ENCODE data around the gene OXSR1. TPM values are rescaled to one million over a fixed set of nuclear protein-coding genes. Genes with fewer than 3 reads are reported as not detected.

Gene OXSR1
- total and polyA plus RNA-seq, 7 donors, result 26.4 to 60.1 (median 47.4) TPM

GRCh38 chr3:38276917-38277630 lies 111.7 kb downstream of the OXSR1 start:
- Histone ChIP-seq H3K27me3 (ENCODE audit: insufficient read depth in 3 of 3, low read length in 2 of 3) (no peaks in the 10 kb centered on the region), H3K27ac (no peak overlapping the region), H3K4me3 (no peak overlapping the region), H3K36me3 (ENCODE audit: insufficient read depth in 1 of 2, low read depth in 1 of 2) (peaks cover 0 to 25% of the 10 kb centered on the region in 2 donors), H3K4me1 (no peaks in the 10 kb centered on the region), H3K9me3 (no peaks in the 10 kb centered on the region)
- no peak for DNase-seq
- 92 to 96% (median 94%) methylated on average over 13 of the region's 13 CpGs for WGBS, 3 donors
- intact Hi-C loops (cut with DNase I), result no loop called here
- TF ChIP-seq, protein P1, sequence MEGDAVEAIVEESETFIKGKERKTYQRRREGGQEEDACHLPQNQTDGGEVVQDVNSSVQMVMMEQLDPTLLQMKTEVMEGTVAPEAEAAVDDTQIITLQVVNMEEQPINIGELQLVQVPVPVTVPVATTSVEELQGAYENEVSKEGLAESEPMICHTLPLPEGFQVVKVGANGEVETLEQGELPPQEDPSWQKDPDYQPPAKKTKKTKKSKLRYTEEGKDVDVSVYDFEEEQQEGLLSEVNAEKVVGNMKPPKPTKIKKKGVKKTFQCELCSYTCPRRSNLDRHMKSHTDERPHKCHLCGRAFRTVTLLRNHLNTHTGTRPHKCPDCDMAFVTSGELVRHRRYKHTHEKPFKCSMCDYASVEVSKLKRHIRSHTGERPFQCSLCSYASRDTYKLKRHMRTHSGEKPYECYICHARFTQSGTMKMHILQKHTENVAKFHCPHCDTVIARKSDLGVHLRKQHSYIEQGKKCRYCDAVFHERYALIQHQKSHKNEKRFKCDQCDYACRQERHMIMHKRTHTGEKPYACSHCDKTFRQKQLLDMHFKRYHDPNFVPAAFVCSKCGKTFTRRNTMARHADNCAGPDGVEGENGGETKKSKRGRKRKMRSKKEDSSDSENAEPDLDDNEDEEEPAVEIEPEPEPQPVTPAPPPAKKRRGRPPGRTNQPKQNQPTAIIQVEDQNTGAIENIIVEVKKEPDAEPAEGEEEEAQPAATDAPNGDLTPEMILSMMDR (IDR thresholded peaks at IDR 0.05), result no peak
- ATAC-seq, result no peak

- TF ChIP-seq, protein P1 (IDR thresholded peaks at IDR 0.05), result no peak
- H3K27ac ChIP-seq, result no peak overlapping the region
- no peaks in the 10 kb centered on the region for H3K27me3 ChIP-seq (ENCODE audit: insufficient read depth in 3 of 3, low read length in 2 of 3)
- intact Hi-C loops (cut with DNase I), result no loop called here
- H3K9me3 ChIP-seq, result no peaks in the 10 kb centered on the region
- no peak for ATAC-seq
- WGBS, 3 donors, result 80 to 90% (median 89%) methylated on average over 5 of the region's 5 CpGs
- no peaks in the 10 kb centered on the region for H3K4me1 ChIP-seq
- H3K4me3 ChIP-seq, result no peak overlapping the region
- H3K36me3 ChIP-seq (ENCODE audit: insufficient read depth in 1 of 2, low read depth in 1 of 2), result peaks cover 0 to 25% of the 10 kb centered on the region in 2 donors
- DNase-seq, result no peak
Measured at GRCh38 chr3:38278841-38279240, 113.5 kb downstream of the OXSR1 start.

GRCh38 chr3:38281895-38282686 lies 116.8 kb downstream of the OXSR1 start, which contains the start of gene SLC22A14:
TSS of gene SLC22A14 (plus strand) at chr3:38282294. CDS start at chr3:38306027, 23,733 bp downstream.
- intact Hi-C loops (cut with DNase I), result no loop called here
- Histone ChIP-seq H3K27ac (no peak within 1 kb of the TSS), H3K9me3 (no peaks in the 10 kb centered on the region), H3K27me3 (ENCODE audit: insufficient read depth in 3 of 3, low read length in 2 of 3) (no peaks in the 10 kb centered on the region), H3K4me1 (no peaks in the 10 kb centered on the region), H3K4me3 (no peak within 1 kb of the TSS), H3K36me3 (ENCODE audit: insufficient read depth in 1 of 2, low read depth in 1 of 2) (peaks cover 0 to 7% of the 10 kb centered on the region in 2 donors)
- DNase-seq (no peak), ATAC-seq (no peak)
- WGBS, 3 donors, result 87 to 91% (median 89%) methylated on average over 14 of the region's 14 CpGs
- TF ChIP-seq, protein P1 (IDR thresholded peaks at IDR 0.05), result no peak

- Histone ChIP-seq H3K4me1 (no peaks in the 10 kb centered on the region), H3K9me3 (no peaks in the 10 kb centered on the region), H3K27ac (no peak overlapping the region), H3K36me3 (ENCODE audit: insufficient read depth in 1 of 2, low read depth in 1 of 2) (no peaks in the 10 kb centered on the region), H3K27me3 (ENCODE audit: insufficient read depth in 3 of 3, low read length in 2 of 3) (no peaks in the 10 kb centered on the region), H3K4me3 (no peak overlapping the region)
- WGBS, 3 donors, result 73 to 80% (median 79%) methylated on average over 16 of the region's 16 CpGs
- TF ChIP-seq, protein P1 (IDR thresholded peaks at IDR 0.05), result no peak
- no peak for DNase-seq
- intact Hi-C loops (cut with DNase I), result no loop called here
- ATAC-seq, result no peak
Measured at GRCh38 chr3:38283810-38284755, 118.7 kb downstream of the OXSR1 start.

Measured in psoas muscle (tissue), 8 donors.